Measurements from ENCODE around the gene YDJC. TPM values are rescaled to one million over a fixed set of nuclear protein-coding genes. Genes with fewer than 3 reads are reported as not detected.

Gene YDJC
- total and polyA plus RNA-seq, 2 of the 8 experiments (the other 6 are each of a cell fraction or from before 2014, with no cell fraction given), result 36.7 to 45.2 TPM

DNA sequence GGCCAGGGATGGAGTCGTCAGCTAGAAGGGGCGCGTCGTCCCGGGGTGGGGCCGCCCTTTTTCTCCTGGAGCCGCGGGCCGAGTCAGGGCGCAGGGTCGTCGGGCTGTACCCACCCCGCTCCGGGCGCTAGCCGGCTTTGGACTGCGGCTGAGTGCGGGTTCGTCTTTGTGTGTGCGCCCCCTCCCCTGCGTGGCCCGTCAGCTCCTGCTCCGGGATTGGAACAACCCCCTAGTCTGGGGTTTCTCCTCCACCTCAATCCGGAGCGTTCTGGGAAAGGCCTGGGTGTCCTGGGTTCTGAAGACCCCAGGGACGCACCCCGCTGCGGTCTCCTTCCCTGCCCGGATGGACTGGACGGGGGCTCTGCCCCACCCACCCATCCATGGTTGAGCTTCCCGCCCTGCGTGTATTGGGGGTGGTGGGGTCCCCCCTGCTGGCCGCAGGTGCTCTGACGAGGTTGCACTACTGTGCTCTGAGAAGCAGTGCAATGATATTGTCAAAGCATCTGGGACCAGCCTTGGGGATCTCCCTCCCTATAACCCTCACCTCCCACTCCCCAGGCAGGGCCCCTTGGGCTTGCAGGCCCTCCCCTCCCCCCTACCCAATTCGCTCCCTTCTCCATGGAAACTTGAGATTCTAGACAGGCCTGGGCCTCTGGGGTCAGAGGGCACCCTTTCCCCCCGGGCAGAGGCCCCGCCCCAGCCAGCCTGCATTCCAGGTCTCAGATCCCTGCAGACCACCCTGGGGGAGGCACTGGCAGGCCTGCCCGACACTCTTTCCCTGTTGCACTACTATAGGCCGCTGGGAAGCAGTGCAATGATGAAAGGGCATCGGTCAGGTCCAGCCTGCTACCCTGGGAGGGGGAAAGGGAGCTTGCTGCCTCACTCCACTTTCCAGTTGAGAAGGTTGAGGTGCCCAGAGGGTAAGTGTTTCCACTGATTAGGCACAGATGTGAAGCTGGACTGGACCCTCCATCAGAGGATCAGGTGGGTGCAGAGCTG is 23.0 kb upstream of the YDJC start:
- H3K4me2 ChIP-seq (ENCODE audit: insufficient read depth in 1 of 2, low read depth in 2 of 2, low read length in 2 of 2), result peak overlapping the region; percentile 68 to 97
- H3K4me1 ChIP-seq (replicated peaks in 1 of 4; ENCODE audit: control insufficient read depth in 3 of 4, insufficient read depth in 4 of 4, low read length in 3 of 4), result peaks cover 3 to 21% (median 9%) of the 10 kb centered on the region in 4 experiments
- peak overlapping the region; percentile 18 for H2BK120ac ChIP-seq (replicated peaks; ENCODE audit: low read depth, low read length)
- peak; percentile 11 for TF ChIP-seq ASH2L (IDR thresholded peaks at IDR 0.05; ENCODE audit: low read length)
- TF ChIP-seq TEAD4 (IDR thresholded peaks at IDR 0.05; ENCODE audit: low read depth, low read length), result peak; percentile 90
- TF ChIP-seq KDM4A (IDR thresholded peaks at IDR 0.05; ENCODE audit: low read depth, low read length, severe bottlenecking), result peak; percentile 25
- TF ChIP-seq BCL11A (IDR thresholded peaks at IDR 0.05; ENCODE audit: low read depth in 2 of 2, low read length in 2 of 2), result no peak
- no peak for TF ChIP-seq TBP (IDR thresholded peaks at IDR 0.05; ENCODE audit: low read depth, low read length)
- TF ChIP-seq TAF1 (IDR thresholded peaks at IDR 0.05; ENCODE audit: low read depth, low read length), result peak; percentile 3; the same call in 1 of the 2 replicates
- TF ChIP-seq POLR2A (IDR thresholded peaks at IDR 0.05; ENCODE audit: control extremely low read depth in 1 of 2, low read depth in 2 of 2, low read length in 2 of 2), result peak in 1 of 2 experiments; percentile 55; a peak in 1 of 3 replicates
- TF ChIP-seq, protein P1, sequence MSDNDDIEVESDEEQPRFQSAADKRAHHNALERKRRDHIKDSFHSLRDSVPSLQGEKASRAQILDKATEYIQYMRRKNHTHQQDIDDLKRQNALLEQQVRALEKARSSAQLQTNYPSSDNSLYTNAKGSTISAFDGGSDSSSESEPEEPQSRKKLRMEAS (IDR thresholded peaks at IDR 0.05), result 0 out of 2 replicates have a peak, but pooled peaks have one; percentile 19
- TF ChIP-seq YY1 (IDR thresholded peaks at IDR 0.05; ENCODE audit: low read depth, low read length), result no peak
- H4K8ac ChIP-seq (ENCODE audit: extremely low read depth, insufficient read depth, low read length), result no peak overlapping the region
- peak in 1 of 2 experiments; percentile 67 for DNase-seq (ENCODE audit: low read depth in 1 of 2, low spot score in 2 of 2)
- no peak overlapping the region for H2AFZ ChIP-seq (ENCODE audit: low read length)
- peaks cover 0 to 4% of the 10 kb centered on the region in 2 experiments; a peak in 1 of 4 replicates for H3K79me2 ChIP-seq (ENCODE audit: control insufficient read depth in 1 of 2, insufficient read depth in 2 of 2, low read length in 2 of 2)
- peak overlapping the region; percentile 31; the same call in 1 of the 2 replicates for H3K27ac ChIP-seq (ENCODE audit: low read depth, low read length)
- POLR2A ChIA-PET (ENCODE audit: partially characterized antibody), result interaction anchor here (0.6 to 5.9 kb wide), 8 partner anchors 11 to 300 kb away, joined by 3 to 42 read pairs (median 5); partner anchors contain the start of genes PPIL2, PPM1F and SDF2L1
- no peaks in the 10 kb centered on the region for H3K9me3 ChIP-seq (ENCODE audit: insufficient read depth in 2 of 2, low read depth in 1 of 2, low read length in 1 of 2)
- H3K4me3 ChIP-seq (ENCODE audit: extremely low read depth in 1 of 4, insufficient read depth in 2 of 4, low read depth in 3 of 4, low read length in 4 of 4), result peak overlapping the region; percentile 78 to 98 (median 81)
- peaks cover 11% of the 10 kb centered on the region in 2 experiments for H4K20me1 ChIP-seq (replicated peaks in 1 of 2; ENCODE audit: control insufficient read depth in 1 of 2, insufficient read depth in 2 of 2, low read length in 2 of 2)
- 0 out of 2 replicates have a peak overlapping the region, but pooled peaks have one; percentile 33 for H2BK12ac ChIP-seq (ENCODE audit: low read depth, low read length)
- 3% methylated on average over 35 of the region's 40 CpGs; no CpG with 5 or more reads in 1 of the 2 experiments for WGBS, 2 experiments (ENCODE audit: extremely low coverage in 1 of 2, insufficient coverage in 1 of 2, insufficient read length in 1 of 2, insufficient replicate concordance in 2 of 2, low coverage in 1 of 2, low lambda C conversion rate in 2 of 2, missing lambda C conversion rate in 1 of 2)
- peak overlapping the region; percentile 32 for H3K4ac ChIP-seq (replicated peaks; ENCODE audit: insufficient read length, low read depth, low read length)
- peaks cover 7% of the 10 kb centered on the region; the same call in 1 of the 2 replicates for H3K79me1 ChIP-seq (ENCODE audit: low read depth, low read length)
- peaks cover 10 to 18% (median 14%) of the 10 kb centered on the region in 4 experiments; a peak in 6 of 8 replicates for H3K36me3 ChIP-seq (ENCODE audit: control insufficient read depth in 2 of 4, insufficient read depth in 4 of 4, low read length in 3 of 4)
- H2BK20ac ChIP-seq (ENCODE audit: low read length), result 0 out of 2 replicates have a peak overlapping the region, but pooled peaks have one; percentile 5
- peak overlapping the region; percentile 93 for H4K91ac ChIP-seq (replicated peaks; ENCODE audit: insufficient read length, low read length)
- FAIRE-seq, result no peak
- H3K56ac ChIP-seq (replicated peaks; ENCODE audit: insufficient read length, low read depth, low read length), result peak overlapping the region; percentile 51
- peak overlapping the region; percentile 71 for H3K18ac ChIP-seq (ENCODE audit: extremely low read depth, low read length)
- 0 out of 2 replicates have a peak overlapping the region, but pooled peaks have one; percentile 75 for H2BK15ac ChIP-seq (ENCODE audit: low read length)
- peak overlapping the region; percentile 10 for H4K5ac ChIP-seq (ENCODE audit: insufficient read length, low read depth, low read length)
- peaks cover 9% of the 10 kb centered on the region; the same call in 1 of the 2 replicates for H3K23me2 ChIP-seq (ENCODE audit: low read depth, low read length)
- no peak overlapping the region for H3K14ac ChIP-seq (ENCODE audit: insufficient read length)
- no peak overlapping the region; the same call in 1 of the 2 replicates for H2AK5ac ChIP-seq (ENCODE audit: low read depth, low read length)
- H3K23ac ChIP-seq (ENCODE audit: insufficient read length), result no peak overlapping the region
- H3K9ac ChIP-seq (replicated peaks in 1 of 4; ENCODE audit: extremely low read depth in 1 of 4, low read depth in 3 of 4, low read length in 3 of 4), result peak overlapping the region; percentile 66 to 82 (median 72); a peak in 6 of 7 replicates
- no peaks in the 10 kb centered on the region for H3K27me3 ChIP-seq (replicated peaks in 1 of 4; ENCODE audit: control insufficient read depth in 3 of 4, extremely low read depth in 1 of 4, insufficient read depth in 3 of 4, low read length in 3 of 4)
- peak overlapping the region; percentile 9; the same call in 1 of the 2 replicates for H2BK5ac ChIP-seq (ENCODE audit: low read depth, low read length)
- CTCF ChIA-PET (ENCODE audit: partially characterized antibody), result interaction anchor here (0.8 to 22.2 kb wide), 7 partner anchors 8 to 273 kb away, joined by 3 to 499 read pairs (median 5); partner anchors contain the start of genes CCDC116, SDF2L1 and YDJC

Measured in H1 (cell line).